HG03575 (cell line): ENCODE measurements around the gene LRIF1.

Experiments used
- ATAC-seq: cut with Tn5 transposase; IDR thresholded peaks from one replicate; pipeline ENCODE4 v1.9.1; 2021; ENCODE audit not compliant: unreplicated experiment, insufficient number of reproducible peaks, low FRiP score; ENCODE audit errors: extremely low read depth

The LRIF1 gene

GRCh38 chr1:110902820-110903463 is 60.8 kb downstream of the LRIF1 start:
- no peak for ATAC-seq

GRCh38 chr1:110899458-110899843 is 64.3 kb downstream of the LRIF1 start:
- no peak for ATAC-seq

- ATAC-seq: no peak
Observed at GRCh38 chr1:110898734-110899457, 64.8 kb downstream of the LRIF1 start.

- no peak for ATAC-seq
Observed at GRCh38 chr1:110897681-110898080, 66.0 kb downstream of the LRIF1 start.
